ENCODE measurements around the gene ERAP2. TPM values are rescaled to one million over a fixed set of nuclear protein-coding genes. Genes with fewer than 3 reads are reported as not detected.

The ERAP2 gene
- total and polyA plus RNA-seq, 12 donors = 0.92 to 29.7 (median 5.5) TPM

- DNase-seq (no peak), ATAC-seq (no peak)
- H3K27ac ChIP-seq = no peak overlapping the region
- intact Hi-C loops (cut with DNase I) = no loop called here
- TF ChIP-seq CTCF (IDR thresholded peaks at IDR 0.05) = no peak
- H3K4me3 ChIP-seq = no peak overlapping the region
- H3K4me1 ChIP-seq = peaks cover 0 to 10% (median 0%) of the 10 kb centered on the region in 9 donors
- WGBS, 2 donors = 97% methylated on average over 2 of the region's 2 CpGs
- H3K9me3 ChIP-seq = no peaks in the 10 kb centered on the region
- H3K36me3 ChIP-seq = peaks cover 0 to 98% (median 8%) of the 10 kb centered on the region in 9 donors
- H3K27me3 ChIP-seq = no peaks in the 10 kb centered on the region
These were observed 27.0 kb downstream of the ERAP2 start for GRCh38 chr5:96903300-96903699.

- peaks cover 0 to 10% (median 0%) of the 10 kb centered on the region in 9 donors for H3K4me1 ChIP-seq
- H3K4me3 ChIP-seq = no peak overlapping the region
- H3K27ac ChIP-seq = peak overlapping the region in 1 of 10 donors; percentile 16
- no peak for TF ChIP-seq CTCF (IDR thresholded peaks at IDR 0.05)
- intact Hi-C loops (cut with DNase I) = no loop called here
- 73 to 76% methylated on average over 3 of the region's 3 CpGs for WGBS, 2 donors
- H3K27me3 ChIP-seq = no peaks in the 10 kb centered on the region
- ATAC-seq (no peak), DNase-seq (no peak)
- no peaks in the 10 kb centered on the region for H3K9me3 ChIP-seq
- H3K36me3 ChIP-seq = peaks cover 0 to 98% (median 13%) of the 10 kb centered on the region in 9 donors
These were observed 28.0 kb downstream of the ERAP2 start for GRCh38 chr5:96904054-96904931.

GRCh38 chr5:96905864-96906263, 29.6 kb downstream of the ERAP2 start:
- intact Hi-C loops (cut with DNase I) = no loop called here
- 84 to 92% methylated on average over 3 of the region's 3 CpGs for WGBS, 2 donors

GRCh38 chr5:96909003-96909402, 32.7 kb downstream of the ERAP2 start:
- WGBS, 2 donors = 82 to 87% methylated on average over 4 of the region's 4 CpGs
- no peaks in the 10 kb centered on the region for H3K9me3 ChIP-seq
- no peak for TF ChIP-seq CTCF (IDR thresholded peaks at IDR 0.05)
- no peak overlapping the region for H3K27ac ChIP-seq
- peaks cover 0 to 9% (median 0%) of the 10 kb centered on the region in 9 donors for H3K4me1 ChIP-seq
- intact Hi-C loops (cut with DNase I) = no loop called here
- peaks cover 0 to 82% (median 18%) of the 10 kb centered on the region in 9 donors for H3K36me3 ChIP-seq
- no peak overlapping the region for H3K4me3 ChIP-seq
- DNase-seq (no peak), ATAC-seq (no peak)
- H3K27me3 ChIP-seq = no peaks in the 10 kb centered on the region

More at GRCh38 chr5:96905864-96906263, 29.6 kb downstream of the ERAP2 start:
- ATAC-seq (no peak), DNase-seq (no peak)
- TF ChIP-seq CTCF (IDR thresholded peaks at IDR 0.05) = no peak
- Histone ChIP-seq H3K4me1 (peaks cover 0 to 10% (median 0%) of the 10 kb centered on the region in 9 donors), H3K9me3 (no peaks in the 10 kb centered on the region), H3K4me3 (no peak overlapping the region), H3K27me3 (no peaks in the 10 kb centered on the region), H3K36me3 (peaks cover 0 to 96% (median 20%) of the 10 kb centered on the region in 9 donors), H3K27ac (no peak overlapping the region)

All from heart right ventricle (tissue), 16 donors.